ENCODE data around the gene HINFP.

DNA sequence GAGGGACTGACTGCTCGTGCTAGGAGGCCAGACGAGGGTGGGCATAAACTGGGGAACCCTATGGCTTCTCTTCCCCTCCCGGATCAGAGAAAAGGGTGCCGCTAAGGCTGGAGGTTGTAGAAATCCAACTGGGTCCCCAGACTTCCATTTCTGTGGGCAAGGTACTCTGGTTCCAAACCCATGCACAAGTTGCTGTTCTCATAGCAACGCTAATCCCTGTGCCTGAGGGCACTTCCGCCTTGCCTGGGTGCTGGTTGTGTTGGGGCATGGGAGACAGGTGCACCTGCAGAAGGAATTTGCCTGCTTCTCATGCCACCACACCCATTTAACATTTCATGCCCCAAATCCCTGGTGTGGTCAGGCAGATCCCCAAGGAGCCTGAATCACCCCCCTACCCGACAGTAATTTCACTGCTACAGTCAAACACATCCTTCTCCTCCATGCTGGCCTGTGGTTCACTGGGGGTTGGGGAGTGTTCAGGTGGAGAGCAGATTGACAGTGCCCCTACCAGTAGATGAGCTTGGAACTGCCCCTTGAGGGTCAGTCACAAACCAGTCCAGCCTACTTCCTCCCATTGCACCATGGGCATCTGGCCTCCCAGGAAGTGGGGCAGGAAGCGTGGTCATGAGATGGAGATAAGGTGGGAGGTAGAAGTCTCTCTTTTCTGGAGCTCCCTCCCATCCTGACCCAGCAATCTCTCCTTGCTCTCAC is 13.1 kb upstream of the HINFP start:
- TF ChIP-seq CTCF (IDR thresholded peaks at IDR 0.05) (no peak), ZFX (IDR thresholded peaks at IDR 0.05; ENCODE audit: borderline replicate concordance) (no peak)

All from 22Rv1 (cell line).